Activated naive CD8-positive, alpha-beta T cell treated with anti-CD3 and anti-CD28 coated beads for 36 hours (primary cell): ENCODE results near the gene SIN3B. TPM values are rescaled to one million over a fixed set of nuclear protein-coding genes. Genes with fewer than 3 reads are reported as not detected.

Source experiments
- DNase-seq: peaks from one replicate; pipeline ENCODE4 v3.0.0; 2021
- H3K27ac Mint-ChIP-seq: one replicate; pipeline ENCODE4 v1.8.0; 2022; ENCODE audit warnings: mild to moderate bottlenecking, moderate library complexity, mixed read lengths
- H3K27me3 Mint-ChIP-seq: one replicate; pipeline ENCODE4 v1.8.0; 2022; ENCODE audit warnings: mild to moderate bottlenecking, mixed read lengths
- H3K36me3 Mint-ChIP-seq: one replicate; pipeline ENCODE4 v1.8.0; 2021; ENCODE audit warnings: mild to moderate bottlenecking, mixed read lengths
- H3K4me1 Mint-ChIP-seq: one replicate; pipeline ENCODE4 v1.8.0; 2021; ENCODE audit warnings: mixed read lengths
- H3K4me3 Mint-ChIP-seq: one replicate; pipeline ENCODE4 v1.8.0; 2022; ENCODE audit warnings: mild to moderate bottlenecking, moderate library complexity, mixed read lengths
- H3K9me3 Mint-ChIP-seq: one replicate; pipeline ENCODE4 v1.8.0; 2022; ENCODE audit warnings: mixed read lengths
- total RNA-seq, 2 experiments: library from RNA; stranded (reverse); gene quantifications; one replicate each; pipeline ENCODE4 v1.2.3, GENCODE V29; 2021

SIN3B gene
- total RNA-seq, 2 experiments from 2014 or later: 27.4 to 28.6 TPM

DNA sequence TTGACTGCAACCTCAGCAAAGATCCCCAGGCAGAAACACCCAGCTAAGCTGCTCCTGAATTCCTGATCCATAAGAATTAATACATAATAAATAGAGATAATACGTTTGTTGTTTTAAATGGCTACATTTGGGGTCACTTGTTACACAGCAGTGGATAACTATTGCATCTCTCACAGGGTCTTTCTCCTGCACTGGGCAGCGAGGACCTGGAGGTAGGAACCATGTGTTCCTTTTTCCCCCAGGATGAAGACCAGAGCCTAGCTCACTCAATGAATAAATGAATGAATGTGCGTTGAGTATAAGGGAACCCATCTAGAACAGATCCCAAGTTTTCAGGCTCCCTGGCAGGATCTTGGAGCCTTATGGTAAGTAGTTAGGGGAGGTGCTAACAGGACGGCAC, 90.3 kb downstream of the SIN3B start:
- DNase-seq: no peak
- Mint-ChIP-seq H3K9me3 (peaks cover 5% of the 10 kb centered on the region), H3K4me1 (no peaks in the 10 kb centered on the region), H3K36me3 (no peaks in the 10 kb centered on the region), H3K4me3 (no peak overlapping the region), H3K27ac (no peak overlapping the region), H3K27me3 (peaks cover 4% of the 10 kb centered on the region)

DNA sequence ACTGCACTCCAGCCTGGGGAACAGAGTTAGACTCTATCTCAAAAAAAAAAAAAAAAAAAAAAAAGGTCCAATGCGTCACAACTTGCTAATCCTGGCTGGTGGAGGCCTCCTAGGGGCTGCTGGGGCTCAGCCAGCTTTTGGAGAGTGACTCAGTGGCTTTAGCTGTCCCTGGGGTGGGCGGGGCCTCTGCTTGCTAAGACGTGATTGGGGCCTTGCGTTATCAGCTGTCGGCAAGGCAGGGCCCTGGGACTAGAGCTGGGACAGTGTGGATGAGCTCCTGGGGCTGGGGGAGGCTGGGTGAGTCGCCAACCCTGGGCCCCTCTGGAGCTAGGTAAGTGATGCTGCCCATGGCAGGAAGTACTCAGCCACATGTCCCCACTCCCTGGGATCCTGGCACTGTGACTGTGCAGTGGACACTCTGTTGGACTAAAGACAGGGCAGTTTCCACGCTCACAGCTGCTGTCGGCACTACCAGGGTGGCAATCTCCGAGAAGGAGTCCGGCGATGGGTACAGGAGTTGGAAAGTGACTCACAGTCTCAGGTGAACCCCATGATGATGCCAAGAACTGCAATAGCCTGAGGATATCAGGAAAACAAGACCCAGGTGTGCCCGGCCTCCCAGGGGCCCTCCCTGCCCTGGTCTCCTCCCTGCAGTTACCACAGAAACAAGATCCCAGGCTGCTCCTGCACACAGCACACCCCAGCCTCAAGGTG, 91.8 kb downstream of the SIN3B start:
- H3K9me3 Mint-ChIP-seq: peaks cover 7% of the 10 kb centered on the region
- no peaks in the 10 kb centered on the region for H3K4me1 Mint-ChIP-seq
- peaks cover 4% of the 10 kb centered on the region for H3K27me3 Mint-ChIP-seq
- H3K27ac Mint-ChIP-seq: no peak overlapping the region
- no peaks in the 10 kb centered on the region for H3K36me3 Mint-ChIP-seq
- no peak overlapping the region for H3K4me3 Mint-ChIP-seq
- no peak for DNase-seq

DNA sequence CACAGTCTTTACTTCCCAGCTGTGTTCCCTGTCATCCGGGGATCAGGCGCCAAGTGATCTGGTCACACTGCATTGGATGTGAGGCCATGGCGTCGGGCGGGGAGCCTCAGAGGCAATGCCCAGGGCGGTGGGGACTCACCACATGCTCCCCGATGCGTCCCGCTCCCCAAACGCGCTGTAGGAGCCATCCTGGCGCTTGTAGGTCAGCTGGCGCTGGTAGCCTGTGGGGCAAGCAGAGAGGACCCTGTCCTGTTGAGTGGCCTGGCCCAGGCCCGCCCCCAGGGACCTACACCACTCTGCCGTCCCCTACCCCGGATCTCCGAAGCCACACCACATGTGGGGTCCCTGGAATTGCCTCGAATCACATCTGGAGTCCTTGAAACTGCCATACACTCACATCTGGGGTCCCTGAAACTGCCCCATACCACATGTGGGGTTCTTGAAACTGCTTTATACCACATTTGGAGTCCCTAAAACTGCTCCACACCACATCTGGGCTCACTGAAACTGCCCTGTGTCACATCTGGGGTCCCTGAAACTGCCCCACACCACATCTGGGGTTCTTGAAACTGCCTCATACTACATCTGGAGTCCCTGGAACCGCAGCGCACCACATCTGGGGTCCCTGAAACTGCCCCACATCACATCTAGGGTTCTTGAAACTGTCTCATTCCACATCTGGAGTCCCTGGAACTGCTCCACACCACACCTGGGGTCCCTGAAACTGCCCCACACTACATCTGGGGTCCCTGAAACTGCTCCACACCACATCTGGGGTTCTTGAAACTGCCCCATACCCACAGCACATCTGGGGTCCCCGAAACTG, 92.8 kb downstream of the SIN3B start:
- Mint-ChIP-seq H3K4me3 (no peak overlapping the region), H3K9me3 (peaks cover 12% of the 10 kb centered on the region), H3K27me3 (peaks cover 4% of the 10 kb centered on the region), H3K27ac (peak overlapping the region; percentile 30), H3K4me1 (no peaks in the 10 kb centered on the region), H3K36me3 (no peaks in the 10 kb centered on the region)
- no peak for DNase-seq

DNA sequence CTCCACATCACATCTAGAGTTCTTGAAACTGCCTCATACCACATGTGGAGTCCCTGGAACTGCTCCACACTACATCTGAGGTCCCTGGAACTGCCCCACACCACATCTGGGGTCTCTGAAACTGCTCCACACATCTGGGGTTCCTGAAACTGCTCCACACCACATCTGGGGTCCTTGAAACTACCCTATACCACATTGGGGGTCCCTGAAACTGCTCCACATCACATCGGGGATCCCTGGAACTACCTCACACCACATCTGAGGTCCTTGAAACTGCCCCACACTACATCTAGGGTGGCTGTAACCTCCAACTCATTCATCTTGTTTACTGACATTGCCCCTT, 93.4 kb downstream of the SIN3B start:
- no peaks in the 10 kb centered on the region for H3K27me3 Mint-ChIP-seq
- peak overlapping the region; percentile 30 for H3K27ac Mint-ChIP-seq
- H3K9me3 Mint-ChIP-seq: peaks cover 12% of the 10 kb centered on the region
- no peak for DNase-seq
- H3K4me3 Mint-ChIP-seq: no peak overlapping the region
- H3K4me1 Mint-ChIP-seq: no peaks in the 10 kb centered on the region
- H3K36me3 Mint-ChIP-seq: no peaks in the 10 kb centered on the region

DNA sequence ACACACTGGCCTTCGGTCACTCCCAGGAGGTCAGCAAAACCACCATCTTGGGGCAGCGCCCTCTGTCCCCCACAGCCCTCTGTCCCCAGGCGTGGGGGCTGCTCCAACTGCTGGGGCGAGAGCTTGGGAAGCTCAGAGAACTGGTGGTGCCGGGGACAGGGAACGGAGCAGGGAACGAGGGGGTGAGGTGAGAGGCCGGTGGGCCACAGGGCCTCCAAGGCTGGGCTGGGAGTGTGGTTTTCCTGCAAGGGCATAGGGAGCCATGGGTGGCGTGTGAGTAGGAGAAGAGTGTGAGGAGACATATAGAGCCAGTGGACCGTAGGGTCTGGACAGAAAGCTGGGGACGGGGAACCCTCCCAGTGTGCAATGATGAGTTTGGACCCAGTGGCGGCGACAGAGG, 93.8 kb downstream of the SIN3B start:
- Mint-ChIP-seq H3K4me3 (no peak overlapping the region), H3K36me3 (no peaks in the 10 kb centered on the region), H3K9me3 (peaks cover 12% of the 10 kb centered on the region), H3K27me3 (peaks cover 1% of the 10 kb centered on the region), H3K4me1 (no peaks in the 10 kb centered on the region), H3K27ac (no peak overlapping the region)
- no peak for DNase-seq

DNA sequence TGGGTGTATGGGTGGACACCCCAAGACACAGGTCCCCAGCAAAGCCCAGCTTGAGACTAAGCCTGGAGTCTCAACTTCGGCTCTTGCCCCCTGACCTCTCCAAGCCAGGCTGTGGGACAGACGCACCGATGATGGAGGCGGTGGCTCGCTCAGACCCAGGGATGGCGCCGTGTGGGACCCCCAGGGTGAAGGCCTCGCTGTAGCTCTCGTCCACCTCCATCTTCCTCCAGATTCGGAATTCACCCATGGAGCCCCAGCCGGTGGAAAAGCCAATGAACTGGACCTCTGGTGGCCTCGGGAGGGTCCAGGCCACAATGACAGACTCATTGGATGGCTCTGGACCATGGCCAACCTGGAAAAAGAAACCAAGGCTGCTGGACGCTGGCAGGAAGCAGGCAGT, 98.7 kb downstream of the SIN3B start:
- H3K36me3 Mint-ChIP-seq: no peaks in the 10 kb centered on the region
- H3K4me3 Mint-ChIP-seq: no peak overlapping the region
- H3K4me1 Mint-ChIP-seq: no peaks in the 10 kb centered on the region
- DNase-seq: no peak
- peaks cover 9% of the 10 kb centered on the region for H3K27me3 Mint-ChIP-seq
- H3K9me3 Mint-ChIP-seq: peaks cover 10% of the 10 kb centered on the region
- H3K27ac Mint-ChIP-seq: no peak overlapping the region

DNA sequence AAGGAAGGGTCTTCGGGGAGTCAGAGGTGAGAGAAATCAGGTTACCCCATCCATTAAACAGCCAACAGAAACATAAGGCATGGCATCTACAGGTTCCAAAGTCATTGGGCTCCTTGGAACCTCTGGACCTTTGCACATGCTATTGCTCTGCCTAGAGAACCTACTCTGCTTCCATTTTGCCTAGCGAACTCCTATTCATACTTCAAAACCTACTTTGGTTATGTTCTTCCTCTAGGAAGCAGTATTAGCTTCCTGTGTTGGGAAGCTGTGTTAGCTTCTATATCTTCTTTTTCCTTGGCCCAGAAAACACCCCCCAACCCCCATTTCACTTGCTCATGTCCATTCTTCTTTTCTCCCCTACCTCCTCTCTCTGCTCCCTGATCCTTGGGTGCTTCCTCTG, 99.2 kb downstream of the SIN3B start:
- no peak for DNase-seq
- H3K4me3 Mint-ChIP-seq: no peak overlapping the region
- peaks cover 11% of the 10 kb centered on the region for H3K9me3 Mint-ChIP-seq
- H3K27me3 Mint-ChIP-seq: peaks cover 9% of the 10 kb centered on the region
- no peaks in the 10 kb centered on the region for H3K36me3 Mint-ChIP-seq
- H3K27ac Mint-ChIP-seq: no peak overlapping the region
- no peaks in the 10 kb centered on the region for H3K4me1 Mint-ChIP-seq

DNA sequence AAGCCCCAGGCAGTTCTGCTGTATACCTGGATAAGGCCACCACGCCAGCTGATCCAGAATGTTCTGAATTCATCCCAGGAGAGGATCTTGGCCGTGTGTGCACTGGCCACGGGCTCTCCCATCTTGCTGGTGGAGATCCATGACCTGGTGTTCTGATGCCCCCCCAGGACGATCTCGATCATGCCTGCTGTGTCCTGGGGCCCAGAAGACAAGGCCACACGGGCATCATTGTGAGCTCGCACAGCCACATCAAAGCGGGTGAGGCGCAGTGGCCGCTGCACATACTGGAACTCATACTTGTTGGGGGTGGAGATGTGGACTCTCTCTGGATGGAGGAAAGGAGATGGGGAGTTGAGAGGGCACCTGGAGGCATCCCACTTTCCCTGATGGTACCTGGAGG, 99.7 kb downstream of the SIN3B start:
- H3K27ac Mint-ChIP-seq: no peak overlapping the region
- no peak for DNase-seq
- H3K4me3 Mint-ChIP-seq: no peak overlapping the region
- H3K9me3 Mint-ChIP-seq: peaks cover 16% of the 10 kb centered on the region
- peaks cover 9% of the 10 kb centered on the region for H3K27me3 Mint-ChIP-seq
- no peaks in the 10 kb centered on the region for H3K4me1 Mint-ChIP-seq
- no peaks in the 10 kb centered on the region for H3K36me3 Mint-ChIP-seq

Other genes starting within 250 kb of the SIN3B start
- 10 to 100 TPM; 16.0 to 17.2 TPM for gene MED26, start 201.2 kb upstream of the SIN3B start, total RNA-seq
- 10 to 100 TPM; 48.1 to 59.2 TPM for gene SMIM7, start 169.3 kb upstream of the SIN3B start, total RNA-seq
- gene TMEM38A, start 168.3 kb upstream of the SIN3B start, total RNA-seq: 1 to 10 TPM in 1 of 2 experiments, under 1 TPM in 1; 0.70 to 1.2 TPM
- gene NWD1, start 109.6 kb upstream of the SIN3B start, total RNA-seq: not detected
- not detected for gene F2RL3, start 59.6 kb downstream of the SIN3B start, total RNA-seq
- gene CPAMD8, start 197.4 kb downstream of the SIN3B start, total RNA-seq: under 1 TPM; 0.41 to 0.42 TPM
- 10 to 100 TPM; 43.1 to 46.0 TPM for gene HAUS8, start 246.1 kb downstream of the SIN3B start, total RNA-seq
- gene MYO9B, start 246.4 kb downstream of the SIN3B start, total RNA-seq: 10 to 100 TPM; 84.3 to 86.9 TPM